NCI-H1105 (cell line): Measurements from ENCODE around the gene ANGPTL2.

Experiments
- DNase-seq: peaks from one replicate; lab custom pipeline; 2025; lab: John Stamatoyannopoulos, UW

ANGPTL2 gene

DNA sequence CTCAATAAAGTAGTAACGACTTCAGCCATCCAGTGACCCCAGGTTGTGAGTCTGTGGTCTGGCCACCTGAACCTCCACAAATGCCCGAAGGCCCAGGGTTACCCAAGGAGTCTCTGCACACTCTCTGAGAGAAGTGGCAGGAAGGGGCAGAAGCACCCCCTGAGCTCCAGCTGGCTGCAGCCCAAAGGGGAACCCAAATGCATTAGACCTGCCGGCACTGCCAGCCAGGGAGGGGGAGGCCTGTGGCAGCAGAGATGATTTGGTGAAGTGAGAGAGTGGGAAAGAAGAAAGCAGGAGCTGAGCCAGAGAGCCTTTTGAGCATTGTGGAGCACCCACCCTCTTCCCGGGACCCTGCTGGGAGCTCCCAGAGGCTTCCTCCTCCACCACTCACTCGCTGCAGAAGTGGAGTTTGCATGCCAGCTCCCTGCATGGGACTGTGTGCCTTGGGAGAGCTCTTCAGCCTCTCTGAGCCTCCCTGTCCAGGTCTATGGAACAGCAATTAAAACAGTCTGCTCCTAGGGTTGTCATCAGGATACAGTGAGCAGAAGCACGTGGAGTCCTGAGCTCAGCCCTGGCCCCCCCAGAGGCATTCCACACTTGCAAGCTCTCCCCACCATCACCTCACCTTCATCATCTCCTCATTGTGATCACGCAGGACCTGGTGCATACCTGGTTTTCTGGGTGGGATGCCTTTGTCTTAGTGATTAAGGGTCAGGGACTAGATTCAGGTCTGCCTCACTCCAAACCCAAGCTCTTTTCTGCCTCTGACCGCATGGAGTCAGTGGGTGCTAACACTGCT lies 13.8 kb upstream of the ANGPTL2 start:
- no peak for DNase-seq

GRCh38 chr9:127135056-127135745 lies 12.8 kb upstream of the ANGPTL2 start:
- no peak for DNase-seq

- no peak for DNase-seq
Measured at GRCh38 chr9:127133739-127134167, 11.3 kb upstream of the ANGPTL2 start.

DNA sequence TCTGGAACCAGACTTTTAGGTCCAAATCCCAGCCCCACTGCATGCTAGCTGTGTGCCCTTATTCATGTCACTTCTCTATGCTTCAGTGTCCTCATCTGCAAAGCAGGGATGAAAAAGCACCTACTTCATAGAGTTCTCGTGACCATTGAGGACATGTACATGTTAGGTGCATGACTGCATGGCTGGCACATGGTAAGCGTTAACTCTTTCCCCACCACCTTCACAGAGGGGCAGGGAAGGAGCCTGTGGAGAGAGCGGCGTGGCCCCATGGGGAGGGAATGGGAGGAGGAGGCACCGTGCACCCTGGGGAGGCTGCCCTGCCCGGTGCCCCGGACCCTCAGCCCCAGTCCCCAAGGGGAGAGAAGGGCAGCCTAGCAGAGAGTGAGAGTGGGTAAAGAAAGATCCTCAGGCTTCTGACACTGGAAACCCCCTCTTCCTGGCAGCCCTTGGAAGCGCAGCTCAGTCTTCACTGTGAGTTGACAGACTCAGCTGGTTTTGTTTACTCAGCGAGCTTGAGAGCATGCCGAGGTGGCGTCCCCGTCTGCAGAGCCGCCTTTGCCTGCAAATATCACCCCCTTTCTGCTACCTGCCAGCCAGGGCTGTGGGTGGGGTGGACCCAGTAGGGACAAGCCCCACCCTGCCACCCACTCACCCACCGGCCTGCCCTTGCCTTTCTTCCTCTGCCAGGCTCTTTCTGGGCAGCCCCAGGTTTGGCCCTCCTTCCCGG lies 10.6 kb upstream of the ANGPTL2 start:
- DNase-seq = no peak

- no peak for DNase-seq
Measured at GRCh38 chr9:127132375-127132774, 9.9 kb upstream of the ANGPTL2 start.

- no peak for DNase-seq
Measured at GRCh38 chr9:127131871-127132270, 9.4 kb upstream of the ANGPTL2 start.

- DNase-seq = no peak
Measured at GRCh38 chr9:127130661-127131538, 8.5 kb upstream of the ANGPTL2 start.

GRCh38 chr9:127130235-127130634 lies 7.8 kb upstream of the ANGPTL2 start:
- DNase-seq = no peak

DNA sequence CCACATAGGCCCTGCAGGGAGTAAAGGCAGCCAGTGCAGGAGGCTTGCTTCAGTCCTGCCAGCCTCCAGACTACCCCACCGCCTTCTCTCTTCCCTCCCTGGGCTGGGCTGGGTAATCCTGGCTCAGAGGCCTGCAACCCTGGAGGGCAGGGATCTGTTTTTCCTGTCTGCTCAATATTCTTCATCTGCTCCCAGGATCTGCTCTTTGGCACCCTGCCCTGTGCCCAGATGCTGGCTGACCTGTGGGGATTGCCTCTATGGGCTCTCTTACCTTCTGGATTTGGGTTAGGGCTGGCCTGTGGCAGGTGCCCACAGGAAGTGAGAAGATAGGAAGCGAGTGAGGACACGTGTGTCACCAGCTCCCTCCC lies 7.3 kb upstream of the ANGPTL2 start:
- DNase-seq = no peak

DNA sequence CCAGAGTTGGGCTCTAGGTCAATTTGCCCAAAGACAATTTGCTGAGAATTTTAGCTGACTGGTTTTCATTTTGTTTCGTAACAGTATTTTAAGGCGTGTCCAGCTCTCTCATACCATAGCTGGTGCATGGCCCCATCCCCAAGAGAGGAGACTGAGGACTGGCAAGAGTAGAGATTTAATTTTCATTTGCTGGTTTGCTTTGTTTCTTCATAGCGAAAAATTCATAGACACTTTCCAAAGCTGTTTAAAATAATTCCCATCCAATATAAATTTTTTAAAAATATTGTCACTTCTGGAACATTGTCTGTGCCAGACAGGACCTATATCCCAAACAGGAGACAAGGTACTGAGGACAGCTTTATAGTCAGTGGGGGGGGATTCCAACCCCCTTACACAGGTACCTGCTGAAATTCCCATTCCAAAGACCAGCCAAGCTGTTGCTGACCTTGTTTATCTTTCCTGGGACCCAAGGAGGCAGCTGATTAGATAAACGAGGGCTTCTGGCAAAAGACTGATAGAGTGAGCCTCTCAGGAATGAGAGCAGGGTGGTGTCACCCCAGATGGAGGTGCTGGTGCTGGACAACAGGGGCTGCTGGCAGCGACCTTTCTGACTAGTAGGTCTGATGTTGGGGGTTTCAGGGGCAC lies 6.8 kb upstream of the ANGPTL2 start:
- no peak for DNase-seq

- no peak for DNase-seq
Measured at GRCh38 chr9:127128341-127129072, 6.1 kb upstream of the ANGPTL2 start.

DNA sequence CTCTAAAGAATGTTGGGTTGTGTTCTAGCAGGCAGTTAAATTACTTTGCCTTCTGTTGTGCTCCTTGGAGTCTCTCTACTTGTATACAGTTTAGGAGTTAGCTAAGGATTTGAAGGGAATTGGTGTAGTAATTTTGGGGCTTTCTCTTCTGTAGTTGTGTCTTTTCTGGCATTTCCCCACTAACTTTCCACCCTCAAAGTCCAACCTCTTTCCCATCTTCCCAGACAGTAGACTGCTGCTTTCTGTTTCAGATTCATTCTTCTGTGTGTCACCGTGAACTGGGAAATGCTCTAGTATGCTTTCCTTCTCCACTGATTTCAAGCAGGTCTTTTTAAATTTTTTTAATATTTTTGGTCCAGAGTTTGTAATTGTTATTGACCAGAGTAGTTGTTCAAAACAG lies 4.5 kb upstream of the ANGPTL2 start:
- no peak for DNase-seq

- DNase-seq = no peak
Measured at GRCh38 chr9:127124792-127125191, 2.4 kb upstream of the ANGPTL2 start.

GRCh38 chr9:127124111-127124531 lies 1.7 kb upstream of the ANGPTL2 start:
- no peak for DNase-seq

- DNase-seq = peak; percentile 85
Measured at GRCh38 chr9:127123064-127123890, 842 bp upstream of the ANGPTL2 start.

DNA sequence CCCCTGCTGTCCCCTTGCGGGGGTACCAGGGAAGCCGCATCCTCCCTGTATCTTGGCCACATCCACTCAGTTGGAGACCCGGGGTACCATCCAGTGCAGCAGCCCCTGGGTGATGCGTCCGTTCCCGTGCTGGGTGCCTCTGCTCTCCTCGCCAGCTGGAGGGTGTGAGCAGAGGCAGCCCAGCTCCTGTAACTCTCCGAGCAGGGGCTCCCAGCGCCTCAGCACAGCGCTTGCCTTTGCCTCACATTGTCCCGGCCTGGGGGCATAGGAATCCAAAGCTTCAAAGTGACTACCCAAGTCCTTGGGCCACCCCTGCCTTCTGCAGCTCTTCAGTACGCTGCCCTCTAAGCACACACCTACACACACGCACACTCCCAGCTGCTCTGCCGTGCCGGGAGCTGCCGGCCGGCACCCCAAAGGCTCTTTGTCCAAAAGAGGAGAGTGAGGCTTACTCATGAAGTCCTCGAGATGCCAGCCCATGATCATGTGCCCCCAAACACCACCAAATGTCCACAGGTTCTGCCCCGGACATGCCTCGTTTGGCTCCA lies 733 bp downstream of the ANGPTL2 start:
- no peak for DNase-seq

- no peak for DNase-seq
Measured at GRCh38 chr9:127119320-127119709, 3.1 kb downstream of the ANGPTL2 start.

DNA sequence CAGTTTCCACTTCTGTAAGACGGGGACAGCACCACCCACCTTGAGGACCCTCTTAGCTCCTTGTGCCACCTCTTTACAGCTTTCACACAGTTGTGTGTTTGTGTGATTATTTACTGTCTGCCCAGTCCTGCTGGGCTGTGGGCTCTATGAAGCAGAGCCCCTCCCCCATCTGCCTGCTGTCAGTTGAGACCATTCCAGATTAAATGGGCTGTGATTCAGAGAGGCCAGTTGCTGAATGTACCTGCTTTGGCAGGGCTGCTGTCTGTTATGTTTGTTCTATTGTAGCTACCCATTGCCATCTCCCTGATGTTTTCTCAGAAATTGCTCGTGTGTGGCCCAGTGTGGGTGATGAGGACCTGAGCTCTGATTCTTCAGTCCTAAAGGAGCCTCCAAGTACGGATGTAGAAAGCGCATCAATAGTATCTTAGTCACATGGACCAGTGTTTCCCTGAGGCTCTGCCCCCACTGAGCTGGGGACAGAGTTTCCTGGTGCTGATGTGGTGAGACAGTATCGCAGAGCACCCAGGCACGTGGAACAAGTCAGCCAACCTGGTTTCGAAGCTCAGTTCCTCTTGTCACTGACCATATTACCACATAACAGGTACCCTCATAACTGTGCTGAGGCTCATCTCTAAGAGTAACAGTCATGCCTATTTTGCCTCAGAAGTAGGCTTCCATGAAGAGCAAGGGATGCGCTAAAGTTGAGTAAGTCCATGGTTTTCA lies 3.7 kb downstream of the ANGPTL2 start:
- DNase-seq = no peak

DNA sequence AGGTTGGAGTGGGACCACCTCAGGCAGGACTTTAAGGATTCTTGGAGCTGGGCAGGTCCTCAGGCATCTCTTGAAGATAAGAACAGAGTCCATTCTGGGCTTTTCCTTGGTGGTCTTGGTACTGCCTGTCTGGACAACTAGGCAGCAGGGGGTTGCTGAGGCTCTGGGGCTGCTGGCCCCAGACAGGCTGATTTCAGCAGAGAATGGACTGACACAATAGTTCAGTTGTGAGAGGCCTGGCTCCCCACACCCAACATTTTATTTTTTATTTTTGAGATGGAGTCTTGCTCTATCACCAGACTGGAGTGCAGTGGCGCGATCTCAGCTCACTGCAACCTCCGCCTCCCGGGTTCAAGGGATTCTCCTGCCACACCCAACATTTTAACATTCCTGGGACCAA lies 4.6 kb downstream of the ANGPTL2 start:
- no peak for DNase-seq
